IPS-11a (cell line): ENCODE data around the gene GMNN.
"Not testable (repeated sequence)": the region's sequence is repeated elsewhere in the genome, so short reads cannot be mapped to it uniquely, and the experiment has no call there.

ENCODE experiments used
- H3K4me3 ChIP-seq: one replicate; pipeline ENCODE4 v1.5.1; 2013; ENCODE audit warnings: low read depth, low read length, control low read depth

Gene GMNN

DNA sequence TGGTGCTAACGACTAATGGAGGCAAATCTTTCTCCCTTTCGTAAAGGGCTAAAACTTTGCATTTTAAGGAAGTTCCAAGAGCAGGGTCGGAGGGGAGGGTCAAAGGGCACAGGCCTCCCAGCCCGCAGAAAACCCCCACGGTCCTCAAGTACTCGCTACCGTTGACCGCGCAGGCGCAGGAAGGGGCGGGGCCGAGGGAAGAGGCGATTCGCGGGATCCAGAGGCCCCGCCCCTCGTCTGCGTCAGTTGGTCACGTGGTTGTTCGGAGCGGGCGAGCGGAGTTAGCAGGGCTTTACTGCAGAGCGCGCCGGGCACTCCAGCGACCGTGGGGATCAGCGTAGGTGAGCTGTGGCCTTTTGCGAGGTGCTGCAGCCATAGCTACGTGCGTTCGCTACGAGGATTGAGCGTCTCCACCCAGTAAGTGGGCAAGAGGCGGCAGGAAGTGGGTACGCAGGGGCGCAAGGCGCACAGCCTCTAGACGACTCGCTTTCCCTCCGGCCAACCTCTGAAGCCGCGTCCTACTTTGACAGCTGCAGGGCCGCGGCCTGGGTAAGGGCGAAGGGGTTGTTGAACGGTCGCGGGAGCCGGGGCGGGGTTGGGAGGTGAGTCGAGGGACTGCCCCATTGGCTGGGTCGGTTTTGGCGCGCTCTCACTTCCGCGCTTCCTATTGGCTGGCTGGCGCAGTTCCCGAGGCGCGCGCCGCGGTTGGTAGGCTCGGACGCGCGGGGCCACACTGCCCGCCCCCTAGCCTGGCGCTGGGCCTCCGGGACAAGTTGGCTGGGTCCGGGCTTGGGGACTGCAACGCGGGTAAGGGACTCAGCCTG, at the start of gene GMNN:
Gene GMNN, plus strand, starts transcription at position 242 of the 824 bp plus-strand sequence. CDS start 2,310 bp downstream, outside the sequence.
- peak within 1 kb of the TSS; percentile 100 for H3K4me3 ChIP-seq

DNA sequence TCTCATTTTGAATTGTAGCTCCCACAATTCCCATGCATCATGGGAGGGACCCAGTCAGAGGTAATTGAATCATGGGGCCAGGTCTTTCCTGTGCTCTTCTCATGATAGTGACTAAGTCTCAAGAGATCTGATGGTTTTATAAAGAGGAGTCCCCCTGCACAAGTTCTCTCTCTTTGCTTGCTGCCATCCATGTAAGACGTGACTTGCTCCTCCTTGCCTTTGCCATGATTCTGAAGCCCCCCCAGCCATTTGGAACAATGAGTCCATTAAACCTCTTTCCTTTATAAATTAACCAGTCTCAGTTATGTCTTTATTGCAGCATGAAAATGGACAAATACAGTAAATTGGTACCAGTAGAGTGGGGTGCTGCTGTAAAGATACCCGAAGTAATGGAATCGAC, 44.1 kb upstream of the GMNN start:
- H3K4me3 ChIP-seq, result not testable (repeated sequence)

- not testable (repeated sequence) for H3K4me3 ChIP-seq
Observed at GRCh38 chr6:24731456-24732134, 43.1 kb upstream of the GMNN start.

DNA sequence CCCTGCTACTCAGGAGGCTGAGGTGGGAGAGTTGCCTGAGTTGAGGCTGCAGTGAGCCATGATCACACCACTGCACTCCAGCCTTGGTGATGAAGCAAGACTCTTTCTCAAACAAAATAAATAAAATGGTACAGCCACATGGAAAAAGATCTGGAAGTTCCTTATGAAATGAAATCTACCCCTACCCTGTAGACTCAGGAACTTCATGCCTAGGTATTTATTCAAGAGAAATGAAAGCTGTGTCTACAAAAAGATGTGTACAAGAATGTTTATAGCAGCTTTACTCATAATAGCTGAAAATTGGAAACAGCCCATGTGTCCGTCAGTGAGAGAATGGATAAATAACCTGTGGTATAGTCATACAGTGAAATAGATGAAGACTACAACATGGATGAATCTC, 40.6 kb upstream of the GMNN start:
- no peak overlapping the region for H3K4me3 ChIP-seq

- not testable (repeated sequence) for H3K4me3 ChIP-seq
Observed at GRCh38 chr6:24734710-24735109, 40.0 kb upstream of the GMNN start.

- H3K4me3 ChIP-seq, result no peak overlapping the region
Observed at GRCh38 chr6:24738741-24739140, 36.0 kb upstream of the GMNN start.

GRCh38 chr6:24740861-24741260, 33.9 kb upstream of the GMNN start:
- no peak overlapping the region for H3K4me3 ChIP-seq

DNA sequence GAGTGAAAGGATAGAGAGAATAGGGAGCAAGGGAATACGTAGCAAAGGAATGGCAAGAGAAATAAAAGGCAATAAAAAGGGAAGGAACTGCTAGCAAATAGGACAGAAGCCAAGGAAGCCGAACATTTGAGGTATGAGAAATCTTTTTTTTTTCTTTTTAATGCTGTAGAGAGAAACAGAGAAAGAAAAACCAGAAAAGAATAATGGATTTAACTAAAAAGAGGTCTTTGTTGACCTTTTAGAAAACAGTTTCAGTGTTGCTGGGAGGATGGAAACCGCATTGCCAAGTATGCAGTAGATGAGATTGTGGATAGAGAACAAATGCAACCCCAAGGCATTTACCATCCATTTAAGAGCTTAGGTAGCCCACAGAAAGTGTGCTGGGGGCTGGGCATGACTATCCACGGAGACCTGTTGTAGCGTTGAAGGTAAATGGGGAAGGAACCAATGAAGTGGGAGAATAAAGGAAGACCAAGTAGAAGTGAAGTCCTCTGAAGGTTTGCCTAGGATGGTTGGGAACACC, 32.5 kb upstream of the GMNN start:
- no peak overlapping the region for H3K4me3 ChIP-seq

DNA sequence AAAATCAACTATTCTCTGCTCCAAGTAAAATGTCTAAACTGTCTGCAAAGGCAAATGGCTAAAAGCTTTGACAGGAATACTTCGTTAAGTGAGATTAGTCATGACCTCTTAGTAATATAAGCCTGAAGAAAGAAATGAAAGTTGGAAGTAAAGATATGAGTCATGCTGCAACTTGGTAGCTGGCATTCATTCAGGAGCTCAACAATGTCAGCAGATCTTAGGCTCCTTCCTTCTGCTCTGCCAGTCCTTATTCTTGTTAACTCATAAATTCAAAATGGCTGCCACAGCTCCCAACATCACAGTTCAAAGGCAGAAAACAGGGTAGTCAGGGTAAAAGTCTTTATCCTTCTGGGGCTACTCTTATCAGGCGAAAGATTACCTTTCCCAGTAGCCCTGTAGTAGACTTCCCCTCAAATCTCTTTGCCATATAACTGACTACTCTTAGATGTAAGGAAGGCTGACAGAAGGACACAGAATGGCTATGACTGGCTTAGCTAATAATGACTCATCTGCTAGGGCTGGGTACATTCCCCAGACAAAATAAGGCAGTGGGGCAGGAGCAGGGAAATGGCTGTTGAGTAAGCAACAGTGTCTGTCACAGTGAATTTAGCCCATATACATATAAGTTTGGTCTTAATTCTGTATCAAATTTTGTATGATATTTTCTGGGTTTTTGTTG, 31.3 kb upstream of the GMNN start:
- H3K4me3 ChIP-seq, result no peak overlapping the region

GRCh38 chr6:24743944-24744335, 30.8 kb upstream of the GMNN start:
- no peak overlapping the region for H3K4me3 ChIP-seq

DNA sequence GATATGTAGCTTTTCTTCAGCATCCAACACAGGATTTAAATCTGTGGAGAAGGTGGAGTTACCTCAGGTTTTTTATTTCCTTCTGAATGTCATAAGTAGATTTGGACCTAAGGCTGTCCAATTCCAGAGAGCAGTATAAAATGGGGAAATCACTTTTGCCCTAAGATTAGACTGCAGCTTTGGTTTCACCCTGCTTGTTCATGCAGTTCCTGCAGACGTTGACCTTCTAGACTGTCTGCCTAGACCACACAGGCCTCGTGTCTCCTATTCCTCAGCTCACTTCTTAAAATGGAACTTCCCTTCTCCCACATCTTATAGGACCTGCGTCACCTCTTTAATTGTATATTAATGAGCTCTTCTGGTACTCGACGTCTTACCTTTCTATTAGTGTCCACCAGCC, 29.8 kb upstream of the GMNN start:
- H3K4me3 ChIP-seq, result no peak overlapping the region

DNA sequence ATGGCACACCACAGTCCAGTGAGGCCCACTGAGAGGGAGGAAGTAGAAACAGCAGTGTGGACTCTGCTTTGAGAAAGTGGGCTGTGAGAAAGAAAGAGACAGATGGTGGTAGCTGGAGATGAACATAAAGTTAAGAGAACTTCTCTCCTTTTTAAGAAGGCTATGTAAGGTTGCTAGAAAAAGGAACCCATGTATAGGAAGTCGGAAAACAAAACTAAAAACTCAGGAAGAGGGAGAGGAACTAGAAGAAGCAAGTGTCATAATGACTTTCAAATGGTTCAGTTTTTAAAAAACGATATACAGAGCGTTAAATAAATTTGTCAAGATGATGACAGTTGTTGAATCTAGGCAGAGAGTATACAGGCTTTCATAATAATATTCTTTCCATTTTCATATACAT, 25.4 kb upstream of the GMNN start:
- H3K4me3 ChIP-seq, result no peak overlapping the region

DNA sequence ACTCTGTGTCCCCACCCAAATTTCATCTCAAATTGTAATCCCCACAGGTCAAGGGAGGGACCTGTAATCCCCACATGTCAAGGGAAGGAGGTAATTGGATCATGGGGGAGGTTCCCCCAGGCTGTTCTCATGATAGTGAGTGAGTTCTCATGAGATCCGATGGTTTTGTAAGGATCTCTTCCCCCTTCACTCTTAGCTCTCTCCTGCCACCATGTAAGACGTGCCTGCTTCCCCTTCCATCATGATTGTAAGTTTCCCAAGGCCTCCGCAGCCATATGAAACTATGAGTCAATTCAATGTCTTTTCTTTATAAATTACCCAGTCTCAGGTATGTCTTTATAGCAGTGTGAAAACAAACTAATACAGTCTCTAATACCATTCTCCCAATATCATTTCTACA, 23.9 kb upstream of the GMNN start:
- not testable (repeated sequence) for H3K4me3 ChIP-seq

GRCh38 chr6:24752503-24752902, 22.2 kb upstream of the GMNN start:
- no peak overlapping the region for H3K4me3 ChIP-seq

- H3K4me3 ChIP-seq, result no peak overlapping the region
Observed at GRCh38 chr6:24752917-24753492, 21.7 kb upstream of the GMNN start.

DNA sequence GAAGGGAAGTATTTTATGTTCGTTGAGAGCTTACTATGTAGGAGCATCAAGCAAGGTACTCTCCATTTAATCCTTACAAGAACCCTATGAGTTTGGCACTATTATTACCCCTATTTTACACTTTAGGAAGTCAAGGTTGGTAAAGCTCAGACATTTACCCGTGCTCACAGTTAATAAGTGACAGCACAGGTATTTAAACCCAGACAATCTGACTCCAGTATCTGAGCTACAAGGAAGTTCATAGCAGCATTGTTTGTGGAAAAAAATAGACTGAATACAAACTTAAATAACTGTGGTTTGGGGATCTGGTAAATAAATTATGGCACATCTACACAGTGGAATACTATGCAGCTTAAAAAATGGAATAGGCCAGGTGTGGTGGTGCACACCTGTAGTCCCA, 21.2 kb upstream of the GMNN start:
- H3K4me3 ChIP-seq, result no peak overlapping the region

GRCh38 chr6:24754378-24754777, 20.4 kb upstream of the GMNN start:
- not testable (repeated sequence) for H3K4me3 ChIP-seq

- no peak overlapping the region for H3K4me3 ChIP-seq
Observed at GRCh38 chr6:24755279-24755678, 19.5 kb upstream of the GMNN start.

DNA sequence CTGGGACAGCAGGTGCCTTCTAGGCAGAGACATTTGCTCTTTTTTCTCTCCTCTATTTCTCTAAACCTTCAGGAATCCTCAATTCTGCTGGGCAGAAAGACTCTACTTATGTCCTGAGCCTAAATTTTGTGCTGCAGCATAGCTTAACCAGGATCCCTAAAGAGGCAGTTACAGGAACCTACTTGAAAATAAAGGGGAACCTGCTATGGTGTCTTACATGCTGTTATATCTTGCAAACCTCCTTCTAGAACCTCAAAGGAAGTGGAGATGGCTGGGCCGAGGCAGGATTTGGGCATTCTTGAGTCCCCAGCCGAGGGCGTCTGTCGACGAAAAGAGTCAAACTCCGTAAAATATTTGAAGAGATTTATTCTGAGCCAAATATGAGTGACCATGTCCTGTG, 17.1 kb upstream of the GMNN start:
- no peak overlapping the region for H3K4me3 ChIP-seq

GRCh38 chr6:24759718-24760117, 15.0 kb upstream of the GMNN start:
- H3K4me3 ChIP-seq, result no peak overlapping the region

GRCh38 chr6:24760210-24760609, 14.5 kb upstream of the GMNN start:
- H3K4me3 ChIP-seq, result no peak overlapping the region
